NCI-H2196 treated with DMSO at 0.1 percent for 48 hours (cell line): ENCODE measurements around the gene ZNF814.
"Not testable (repeated sequence)": the region's sequence is repeated elsewhere in the genome, so short reads cannot be mapped to it uniquely, and the experiment has no call there.

ENCODE experiments used
- DNase-seq: peaks from one replicate; lab custom pipeline; 2025; ENCODE audit not compliant: unreplicated experiment; lab: John Stamatoyannopoulos, UW

Gene ZNF814

GRCh38 chr19:57888560-57889231 lies at the start of gene ZNF814:
Gene ZNF814 (minus strand): TSS chr19:57889037. CDS start chr19:57888802, 235 bp downstream.
- DNase-seq = no peak

DNA sequence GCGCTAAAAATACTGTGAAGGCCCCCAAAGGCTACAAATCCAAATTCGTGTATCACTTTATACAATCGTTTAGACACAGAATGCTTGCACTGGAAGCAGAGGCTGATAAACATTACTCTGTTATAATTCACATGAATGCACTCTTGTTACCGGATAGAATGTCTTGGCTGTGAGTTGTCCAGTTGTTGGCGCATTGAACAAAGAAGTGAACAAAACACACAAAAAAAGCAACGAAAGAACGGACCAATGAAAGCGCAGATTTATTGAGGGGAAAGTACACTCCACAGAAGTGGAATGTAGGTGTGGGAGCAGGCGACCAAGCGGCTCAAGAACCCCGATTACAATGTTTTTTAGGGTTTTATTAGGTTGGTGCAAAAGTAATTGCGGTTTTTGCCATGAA lies 46.9 kb upstream of the ZNF814 start:
- DNase-seq = no peak

DNA sequence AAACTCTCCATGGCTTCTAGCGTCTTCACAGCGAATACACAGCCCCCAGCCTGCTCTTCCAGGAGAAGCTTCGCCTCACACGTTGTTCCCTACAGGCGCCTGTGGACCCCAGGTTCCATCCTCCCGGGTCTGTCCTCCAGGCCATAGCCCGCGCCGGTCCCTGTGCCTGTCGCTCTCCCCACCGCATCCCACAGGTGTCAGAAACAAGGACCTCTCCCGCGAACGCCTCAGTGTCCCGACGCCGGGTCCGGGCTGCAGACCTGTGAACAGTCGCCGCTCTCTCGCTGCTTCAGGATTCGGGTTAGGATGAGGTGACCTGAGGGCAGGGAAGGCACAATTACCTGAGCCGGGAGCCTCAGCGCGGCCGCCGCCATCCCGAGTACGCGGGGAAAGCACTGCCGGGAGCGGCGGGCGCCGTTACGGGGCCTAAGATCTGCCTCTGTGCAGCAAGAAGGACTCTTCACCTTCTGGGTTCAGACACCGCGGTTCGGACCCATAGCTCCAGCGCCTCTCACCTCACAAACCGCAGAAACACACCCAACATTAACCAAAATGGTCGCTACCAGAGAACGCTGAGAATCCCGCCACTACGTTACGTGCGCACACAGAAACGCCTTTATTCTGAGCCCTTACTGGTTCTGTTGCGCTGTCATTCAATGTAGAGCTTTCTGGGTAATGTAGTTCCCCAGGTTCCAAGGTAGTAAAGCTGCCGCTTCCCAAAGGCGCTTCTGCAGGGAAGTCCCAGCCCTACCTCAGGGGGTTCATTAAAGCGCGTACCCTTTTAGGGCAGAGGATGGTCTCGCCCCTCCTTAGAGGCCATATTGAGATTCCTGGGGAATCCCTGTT lies 46.2 kb upstream of the ZNF814 start, which contains the start of gene ZNF418:
Gene ZNF418, minus strand, starts transcription at position 583 of the 846 bp plus-strand sequence. CDS start 1,580 bp downstream, outside the sequence.
- no peak for DNase-seq

DNA sequence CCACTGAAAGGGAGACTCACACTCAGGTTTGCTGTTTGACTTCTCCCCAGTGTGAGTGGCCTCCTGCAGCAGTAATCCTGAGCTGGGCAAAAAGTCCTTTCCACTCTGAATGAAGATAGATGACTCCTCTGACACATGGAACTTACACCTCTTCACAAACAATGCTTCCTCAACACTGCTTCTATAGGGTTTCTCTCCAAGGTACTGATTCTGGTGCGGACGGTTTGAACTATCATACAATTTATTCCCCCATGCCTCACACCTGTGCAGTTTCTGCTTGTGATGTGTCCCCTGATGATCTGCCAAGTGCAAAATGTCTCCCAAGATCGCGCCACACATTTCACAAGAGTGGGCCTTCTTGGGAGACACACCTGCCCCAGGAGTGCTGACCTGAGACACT lies 38.8 kb upstream of the ZNF814 start:
- DNase-seq = no peak

- DNase-seq = peak; percentile 85
Measured at GRCh38 chr19:57916168-57916995, 27.5 kb upstream of the ZNF814 start, which contains the start of gene ZNF417. Gene ZNF417 (minus strand): TSS chr19:57916592. CDS start chr19:57916411, 181 bp downstream.

GRCh38 chr19:57914531-57914930 lies 25.7 kb upstream of the ZNF814 start:
- DNase-seq = no peak

GRCh38 chr19:57907394-57907793 lies 18.6 kb upstream of the ZNF814 start:
- DNase-seq = no peak

DNA sequence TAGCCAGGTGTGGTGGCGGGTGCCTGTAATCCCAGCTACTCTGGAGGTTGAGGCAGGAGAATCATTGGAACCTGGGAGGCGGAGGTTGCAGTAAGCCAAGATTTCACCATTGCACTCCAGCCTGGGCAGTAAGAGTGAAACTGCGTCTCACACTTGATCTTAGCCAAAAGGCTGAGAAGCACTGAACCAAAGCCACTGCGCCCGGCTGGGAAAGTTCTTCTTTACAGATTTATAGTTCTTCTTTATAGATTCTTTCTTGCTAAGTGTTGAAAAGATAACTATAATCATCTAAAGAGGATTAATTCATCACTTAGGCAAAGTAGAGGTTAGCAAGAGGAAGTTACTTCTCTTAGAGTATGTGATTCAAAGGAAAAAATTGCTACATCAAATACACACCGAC lies 16.4 kb upstream of the ZNF814 start:
- no peak for DNase-seq

DNA sequence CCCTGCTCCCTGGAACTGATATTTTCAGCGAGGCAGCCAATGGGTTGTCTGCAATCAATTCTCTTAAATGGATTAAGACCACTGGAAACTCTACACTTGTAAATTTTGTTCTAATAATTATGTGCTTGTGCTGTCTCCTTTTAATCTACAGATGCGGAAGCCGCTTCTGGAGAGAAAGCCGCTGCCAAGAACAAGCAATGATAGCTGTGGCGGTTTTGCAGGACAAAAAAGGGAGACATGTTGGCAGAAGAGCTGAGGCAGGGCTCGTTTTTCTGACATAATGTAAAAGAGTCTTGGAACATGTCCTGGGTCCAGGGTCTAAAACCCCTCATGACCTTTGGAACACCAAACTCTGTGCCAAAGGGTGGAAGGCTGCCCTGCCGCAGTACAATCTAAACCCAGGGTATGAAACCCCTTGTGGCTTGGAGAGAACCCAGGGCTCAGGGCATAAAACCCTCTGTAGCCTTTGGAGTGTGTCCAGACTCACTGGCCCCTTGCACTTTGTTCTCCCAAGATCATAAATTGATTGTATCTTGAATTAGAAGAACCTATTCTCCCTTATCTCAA lies 14.9 kb upstream of the ZNF814 start:
- no peak for DNase-seq

DNA sequence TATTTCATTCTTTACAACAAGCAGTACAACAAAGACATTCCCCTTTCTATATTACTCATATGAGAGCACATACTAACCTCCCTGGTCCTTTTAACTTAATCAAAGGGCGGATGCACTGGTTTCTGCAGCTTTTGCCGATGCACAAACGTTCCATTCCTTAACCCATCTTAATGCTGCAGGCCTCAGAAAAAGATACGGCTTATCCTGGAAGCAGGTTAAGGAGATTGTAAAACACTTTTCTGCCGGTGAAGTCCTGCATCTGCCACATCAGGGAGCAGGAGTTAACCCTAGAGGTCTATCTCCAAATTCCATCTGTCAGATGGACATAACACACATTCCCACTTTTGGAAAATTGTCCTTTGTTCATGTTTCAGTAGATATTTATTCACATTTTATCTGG lies 11.5 kb upstream of the ZNF814 start:
- no peak for DNase-seq

DNA sequence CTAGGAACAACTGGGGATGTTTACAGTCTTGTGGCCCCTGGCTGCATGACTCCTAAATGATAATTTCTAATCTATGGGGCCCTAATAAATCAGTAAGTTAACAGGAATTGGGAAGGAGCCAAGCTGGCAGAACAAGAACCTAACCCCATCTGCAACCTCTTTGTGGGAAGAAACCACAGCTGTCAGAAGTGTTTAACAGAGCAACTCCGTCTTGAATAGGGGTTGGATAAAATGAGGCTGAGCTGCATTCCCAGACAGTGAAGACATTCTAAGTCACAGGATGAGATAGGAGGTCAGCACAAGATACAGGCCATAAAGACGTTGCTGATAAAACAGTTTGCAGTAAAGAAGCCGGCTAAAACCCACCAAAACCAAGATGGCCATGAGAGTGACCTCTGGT lies 1.9 kb upstream of the ZNF814 start:
- DNase-seq = not testable (repeated sequence)

DNA sequence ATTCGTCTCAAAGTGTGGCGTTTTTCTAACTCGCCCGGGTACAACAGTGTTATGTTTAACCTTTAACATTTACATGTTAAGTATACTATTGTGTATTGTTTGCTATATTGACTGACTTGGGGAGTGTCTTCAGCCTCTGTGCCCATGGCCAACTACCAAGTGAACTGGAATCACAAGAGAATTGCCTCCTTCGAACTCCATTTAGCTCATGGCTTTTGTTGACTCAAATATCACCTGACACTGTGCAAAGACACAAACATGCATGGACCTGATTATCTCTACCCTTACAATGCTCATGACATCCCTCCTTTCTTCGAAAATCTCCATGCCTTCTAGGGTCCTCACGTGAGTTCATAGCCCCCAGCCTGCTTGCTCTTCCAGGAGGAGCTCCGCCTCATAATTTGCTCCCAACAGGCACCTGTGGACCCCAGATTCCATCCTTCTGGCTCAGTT lies 704 bp downstream of the ZNF814 start:
- no peak for DNase-seq

GRCh38 chr19:57887195-57887941 lies 1.5 kb downstream of the ZNF814 start:
- DNase-seq = no peak

DNA sequence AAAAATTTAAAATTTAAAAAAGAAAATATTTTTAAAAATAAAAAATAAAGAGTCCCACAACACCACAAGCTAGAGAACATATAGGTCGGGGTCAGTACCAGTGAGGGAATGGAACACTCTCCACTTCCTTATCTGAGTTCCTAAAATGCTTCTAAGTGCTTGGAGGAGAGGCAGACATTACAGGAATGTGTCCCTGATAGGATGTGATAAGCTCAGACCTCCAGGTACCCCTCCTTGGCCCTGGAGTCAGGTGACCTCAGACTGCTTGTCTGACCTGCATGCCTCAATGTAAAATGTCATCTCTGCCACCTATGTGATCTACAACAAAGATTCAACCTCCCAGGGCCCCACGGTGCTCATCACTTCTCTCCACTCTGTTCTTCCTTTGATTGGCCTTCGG lies 2.8 kb downstream of the ZNF814 start:
- no peak for DNase-seq

DNA sequence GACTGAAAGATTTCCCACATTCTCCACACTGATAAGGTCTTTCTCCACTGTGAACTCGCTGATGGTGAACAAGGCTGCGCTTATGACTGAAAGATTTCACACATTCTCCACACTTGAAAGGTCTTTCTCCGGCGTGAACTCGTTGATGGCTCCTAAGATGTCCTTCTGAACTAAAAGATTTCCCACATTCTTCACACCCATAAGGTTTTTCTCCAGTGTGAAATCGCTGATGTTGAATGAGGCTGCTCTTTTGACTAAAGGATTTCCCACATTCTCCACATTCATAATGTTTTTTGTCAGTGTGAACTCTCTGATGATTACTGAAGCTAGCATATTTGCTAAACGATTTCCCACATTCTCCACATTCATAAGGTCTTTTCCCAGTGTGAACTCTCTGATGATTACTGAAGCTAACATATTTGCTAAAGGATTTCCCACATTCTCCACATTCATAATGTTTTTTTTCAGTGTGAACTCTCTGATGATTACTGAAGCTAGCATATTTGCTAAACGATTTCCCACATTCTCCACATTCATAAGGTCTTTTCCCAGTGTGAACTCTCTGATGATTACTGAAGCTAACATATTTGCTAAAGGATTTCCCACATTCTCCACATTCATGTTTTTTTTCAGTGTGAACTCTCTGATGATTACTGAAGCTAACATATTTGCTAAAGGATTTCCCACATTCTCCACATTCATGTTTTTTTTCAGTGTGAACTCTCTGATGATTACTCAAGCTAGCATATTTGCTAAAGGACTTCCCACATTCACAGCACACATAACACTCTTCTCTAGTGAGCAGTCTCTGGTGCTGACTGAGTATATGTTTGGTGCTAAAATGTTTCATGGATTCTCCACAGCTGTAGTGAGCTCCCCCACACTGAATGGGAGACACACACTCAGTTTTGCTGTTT lies 14.7 kb downstream of the ZNF814 start:
- not testable (repeated sequence) for DNase-seq

DNA sequence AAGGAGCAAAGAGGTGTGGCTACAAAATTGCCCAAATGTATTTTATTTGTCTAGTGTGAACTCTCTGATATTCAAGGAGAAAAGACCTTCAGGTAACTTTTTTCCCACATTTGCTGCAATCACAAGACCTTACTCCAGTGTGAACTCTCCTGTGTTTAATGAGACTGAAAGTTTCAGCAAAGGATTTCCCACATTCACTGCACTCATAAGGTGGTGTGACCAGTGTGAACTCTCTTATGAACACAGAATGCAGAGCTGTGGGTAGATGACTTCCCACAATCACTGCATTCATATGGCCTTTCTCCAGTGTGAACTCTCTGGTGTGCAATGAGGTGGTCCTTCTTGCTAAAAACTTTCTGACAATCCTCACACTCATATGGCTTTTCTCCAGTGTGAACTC lies 16.4 kb downstream of the ZNF814 start:
- DNase-seq = no peak

DNA sequence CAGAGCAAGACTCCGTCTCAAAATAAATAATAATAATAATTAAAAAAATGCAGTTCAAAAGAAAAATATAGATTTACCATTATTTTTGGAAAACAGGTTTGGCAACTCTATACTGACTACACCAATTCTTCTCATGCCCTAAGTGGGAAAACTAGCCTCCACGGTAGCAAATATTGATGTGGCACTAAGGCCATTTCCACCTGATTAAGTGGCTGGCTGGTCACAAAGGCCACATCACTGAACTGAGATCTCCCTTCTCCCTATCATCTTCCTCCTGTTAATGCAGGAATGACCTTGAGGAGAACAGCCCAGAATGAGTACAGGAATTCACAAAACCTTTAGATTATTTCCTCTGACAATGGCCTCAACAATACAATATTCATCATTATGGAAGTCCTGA lies 18.6 kb downstream of the ZNF814 start:
- no peak for DNase-seq

DNA sequence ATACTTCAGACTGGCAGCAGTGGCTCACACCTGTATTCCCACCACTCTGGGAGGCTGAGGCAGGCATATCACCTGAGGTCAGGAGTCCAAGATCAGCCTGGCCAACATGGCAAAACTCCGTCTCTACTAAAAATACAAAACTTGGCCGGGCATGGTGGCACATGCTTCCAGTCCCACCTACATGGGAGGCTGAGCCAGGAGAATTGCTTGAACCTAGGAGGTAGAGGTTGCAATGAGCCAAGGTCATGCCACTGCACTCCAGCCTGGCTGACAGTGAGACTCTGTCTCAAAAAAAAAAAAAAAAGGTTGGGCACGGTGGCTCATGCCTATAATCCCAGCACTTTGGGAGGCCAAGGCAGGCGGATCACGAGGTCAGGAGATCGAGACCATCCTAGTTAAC lies 19.2 kb downstream of the ZNF814 start:
- not testable (repeated sequence) for DNase-seq

- DNase-seq = no peak
Measured at GRCh38 chr19:57867868-57868492, 20.9 kb downstream of the ZNF814 start.
